ENCODE data around the gene PIGL. TPM values are rescaled to one million over a fixed set of nuclear protein-coding genes. Genes with fewer than 3 reads are reported as not detected.

Gene PIGL
- total and polyA plus RNA-seq, 2 donors (not counting 3 experiments of a cell fraction or from before 2014, with no cell fraction given), result 28.6 to 40.8 TPM

DNA sequence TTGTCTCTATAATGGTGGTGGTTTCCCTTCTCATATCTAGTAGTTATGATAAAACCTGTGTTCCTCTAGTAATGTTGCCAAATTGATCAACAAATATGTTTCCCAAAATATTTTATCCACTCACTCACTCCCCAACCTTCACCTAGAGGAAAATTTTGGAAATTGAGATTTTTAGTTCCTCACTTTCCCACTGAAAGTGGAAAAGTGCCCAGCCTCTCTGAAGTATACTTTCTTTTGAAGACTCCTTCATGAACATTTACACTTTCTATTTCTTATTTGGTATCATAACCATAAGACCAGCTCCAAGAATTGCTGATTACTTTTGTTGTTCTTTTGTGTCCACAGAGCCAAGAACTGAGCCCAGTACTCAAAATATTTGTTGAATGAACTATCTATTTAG is 141.4 kb downstream of the PIGL start:
- Histone ChIP-seq H3K27ac (ENCODE audit: insufficient read depth, low read depth, low read length) (no peak overlapping the region), H3K79me2 (ENCODE audit: control insufficient read depth, insufficient read depth, low read length) (no peaks in the 10 kb centered on the region), H3K36me3 (ENCODE audit: control insufficient read depth in 2 of 2, extremely low read depth in 1 of 2, insufficient read depth in 2 of 2, low read length in 2 of 2) (no peaks in the 10 kb centered on the region), H3K9me3 (replicated peaks; ENCODE audit: control insufficient read depth, insufficient read depth, low read length) (no peaks in the 10 kb centered on the region), H3K4me1 (ENCODE audit: control insufficient read depth, extremely low read depth, insufficient read depth, low read length) (no peaks in the 10 kb centered on the region), H3K27me3 (ENCODE audit: control insufficient read depth in 2 of 2, insufficient read depth in 2 of 2, low read length in 2 of 2) (no peaks in the 10 kb centered on the region), H3K9ac (replicated peaks; ENCODE audit: extremely low read depth, insufficient read depth, low read length) (no peak overlapping the region), H4K20me1 (replicated peaks; ENCODE audit: control insufficient read depth, extremely low read depth, insufficient read depth, low read length) (no peaks in the 10 kb centered on the region), H3K4me2 (ENCODE audit: insufficient read depth, low read length) (no peak overlapping the region), H3K9me1 (replicated peaks; ENCODE audit: control insufficient read depth, extremely low read depth, insufficient read depth, low read length) (no peaks in the 10 kb centered on the region), H2AFZ (ENCODE audit: low read depth, low read length) (no peak overlapping the region), H3K4me3 (replicated peaks in 1 of 3; ENCODE audit: insufficient read depth in 1 of 3, low read depth in 1 of 3, low read length in 3 of 3) (no peak overlapping the region)
- intact Hi-C loops (cut with micrococcal nuclease) (no loop called here), dilution Hi-C loops (cut with MboI; ENCODE audit: extremely low pct_ligation_motif_present, low sequenced_read_pairs) (no loop called here)
- POLR2A ChIA-PET, result no interaction called here
- CTCF ChIA-PET, result no interaction called here
- FAIRE-seq (no peak), DNase-seq (ENCODE audit: low read depth, low spot score) (no peak)
- TF ChIP-seq EZH2 (IDR thresholded peaks at IDR 0.05; ENCODE audit: borderline replicate concordance, low read depth, low read length, severe bottlenecking) (no peak), GATA2 (IDR thresholded peaks at IDR 0.05; ENCODE audit: insufficient read depth, insufficient read length, low read depth, low read length) (no peak), FOS (IDR thresholded peaks at IDR 0.05; ENCODE audit: borderline replicate concordance, insufficient read depth, low read length) (no peak), MYC (IDR thresholded peaks at IDR 0.05; ENCODE audit: low read depth, low read length) (no peak), JUN (IDR thresholded peaks at IDR 0.05; ENCODE audit: borderline replicate concordance, insufficient read depth, insufficient read length, low read depth) (no peak), POLR2A (IDR thresholded peaks at IDR 0.05; ENCODE audit: low read depth, low read length) (no peak), POLR2AphosphoS5 (IDR thresholded peaks at IDR 0.05; ENCODE audit: insufficient read depth, low read depth, low read length) (no peak)
- TF ChIP-seq, protein P1, sequence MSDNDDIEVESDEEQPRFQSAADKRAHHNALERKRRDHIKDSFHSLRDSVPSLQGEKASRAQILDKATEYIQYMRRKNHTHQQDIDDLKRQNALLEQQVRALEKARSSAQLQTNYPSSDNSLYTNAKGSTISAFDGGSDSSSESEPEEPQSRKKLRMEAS (IDR thresholded peaks at IDR 0.05; ENCODE audit: insufficient read depth, insufficient read length), result no peak
- TF ChIP-seq, protein P2, sequence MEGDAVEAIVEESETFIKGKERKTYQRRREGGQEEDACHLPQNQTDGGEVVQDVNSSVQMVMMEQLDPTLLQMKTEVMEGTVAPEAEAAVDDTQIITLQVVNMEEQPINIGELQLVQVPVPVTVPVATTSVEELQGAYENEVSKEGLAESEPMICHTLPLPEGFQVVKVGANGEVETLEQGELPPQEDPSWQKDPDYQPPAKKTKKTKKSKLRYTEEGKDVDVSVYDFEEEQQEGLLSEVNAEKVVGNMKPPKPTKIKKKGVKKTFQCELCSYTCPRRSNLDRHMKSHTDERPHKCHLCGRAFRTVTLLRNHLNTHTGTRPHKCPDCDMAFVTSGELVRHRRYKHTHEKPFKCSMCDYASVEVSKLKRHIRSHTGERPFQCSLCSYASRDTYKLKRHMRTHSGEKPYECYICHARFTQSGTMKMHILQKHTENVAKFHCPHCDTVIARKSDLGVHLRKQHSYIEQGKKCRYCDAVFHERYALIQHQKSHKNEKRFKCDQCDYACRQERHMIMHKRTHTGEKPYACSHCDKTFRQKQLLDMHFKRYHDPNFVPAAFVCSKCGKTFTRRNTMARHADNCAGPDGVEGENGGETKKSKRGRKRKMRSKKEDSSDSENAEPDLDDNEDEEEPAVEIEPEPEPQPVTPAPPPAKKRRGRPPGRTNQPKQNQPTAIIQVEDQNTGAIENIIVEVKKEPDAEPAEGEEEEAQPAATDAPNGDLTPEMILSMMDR (IDR thresholded peaks at IDR 0.05; ENCODE audit: extremely low read depth in 1 of 2, insufficient read depth in 1 of 2, low read depth in 1 of 2, low read length in 2 of 2), result no peak
- BruUV-seq (replicated peaks), result no TSS peak

All from endothelial cell of umbilical vein (primary cell).